ENCODE results near the gene UTP11.
"Not testable (repeated sequence)": the region's sequence is repeated elsewhere in the genome, so short reads cannot be mapped to it uniquely, and the experiment has no call there.

The UTP11 gene

GRCh38 chr1:38028105-38028591 is 15.6 kb downstream of the UTP11 start:
- no peak for DNase-seq

- no peak for DNase-seq
Measured at GRCh38 chr1:38028671-38029070, 16.1 kb downstream of the UTP11 start.

DNA sequence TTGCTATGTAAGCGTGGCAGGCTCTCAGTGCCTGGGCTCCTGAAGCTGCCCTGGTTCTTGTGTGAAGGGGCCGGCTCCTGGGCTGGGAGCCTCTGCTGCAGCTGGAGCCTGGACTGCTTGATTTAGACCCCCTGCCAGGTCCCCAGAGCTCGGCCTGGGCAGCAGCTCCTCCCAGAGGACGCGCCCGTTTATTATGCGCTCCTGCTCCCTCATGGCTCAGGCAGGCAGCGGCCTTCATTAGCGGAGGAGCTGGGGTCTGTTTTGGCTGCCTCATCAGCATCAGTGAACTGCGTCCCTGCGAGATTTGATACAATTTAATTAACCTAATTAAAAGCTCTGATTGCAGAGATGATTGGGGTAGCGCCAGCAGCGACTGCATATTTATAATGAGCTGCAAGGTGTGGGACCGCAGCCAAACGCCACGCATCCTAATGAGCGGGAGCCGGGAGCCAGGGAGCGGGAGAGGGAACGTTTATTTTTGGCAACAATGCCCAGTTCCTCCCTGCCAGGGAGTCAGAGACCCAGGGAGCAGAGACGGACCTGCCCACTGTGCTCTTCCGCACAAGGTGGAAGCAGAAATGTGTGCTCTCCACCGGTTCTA is 16.6 kb downstream of the UTP11 start:
- no peak for DNase-seq

- DNase-seq: peak; percentile 54
Measured at GRCh38 chr1:38029685-38030511, 17.4 kb downstream of the UTP11 start.

GRCh38 chr1:38030596-38031512 is 18.3 kb downstream of the UTP11 start:
- DNase-seq: no peak

GRCh38 chr1:38031513-38031866 is 19.0 kb downstream of the UTP11 start:
- peak; percentile 32 for DNase-seq

- not testable (repeated sequence) for DNase-seq
Measured at GRCh38 chr1:38032992-38033391, 20.5 kb downstream of the UTP11 start.

GRCh38 chr1:38034871-38035270 is 22.3 kb downstream of the UTP11 start:
- no peak for DNase-seq

DNA sequence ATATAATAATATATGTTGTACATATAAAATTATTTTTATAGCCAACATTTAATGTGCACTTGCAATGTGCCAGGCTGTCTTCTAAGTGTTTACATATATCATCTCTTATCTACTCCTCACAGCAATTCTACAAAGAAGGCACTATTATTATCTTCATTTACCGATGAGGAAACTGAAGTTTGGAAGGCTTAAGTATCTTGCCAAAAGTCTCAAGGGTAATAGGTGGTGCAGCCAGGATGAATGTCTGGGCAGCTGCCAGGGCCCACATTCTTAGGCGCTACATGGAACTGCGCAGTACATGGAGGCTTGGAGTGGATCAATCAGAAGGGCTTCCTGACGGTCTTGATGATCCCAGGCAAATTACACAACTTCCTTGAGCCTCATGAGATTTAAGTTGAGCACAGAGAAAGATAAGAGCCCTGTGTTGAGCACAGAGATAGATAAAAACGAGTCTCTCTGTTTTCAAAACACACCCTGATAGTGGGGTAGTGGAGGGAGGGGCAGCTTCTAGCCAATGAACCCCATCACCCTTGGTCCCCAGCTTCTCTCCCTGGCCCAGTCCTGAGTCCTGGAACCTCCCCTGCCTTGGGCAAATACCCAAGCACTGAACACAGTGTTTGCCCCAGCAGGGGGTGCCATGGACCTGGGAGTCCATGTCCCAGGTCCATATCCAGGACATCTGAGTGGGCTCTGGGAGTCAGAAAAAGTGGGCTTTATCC is 24.8 kb downstream of the UTP11 start:
- DNase-seq: peak; percentile 28

- DNase-seq: no peak
Measured at GRCh38 chr1:38038861-38039260, 26.3 kb downstream of the UTP11 start.

- DNase-seq: no peak
Measured at GRCh38 chr1:38039331-38040088, 27.0 kb downstream of the UTP11 start.

DNA sequence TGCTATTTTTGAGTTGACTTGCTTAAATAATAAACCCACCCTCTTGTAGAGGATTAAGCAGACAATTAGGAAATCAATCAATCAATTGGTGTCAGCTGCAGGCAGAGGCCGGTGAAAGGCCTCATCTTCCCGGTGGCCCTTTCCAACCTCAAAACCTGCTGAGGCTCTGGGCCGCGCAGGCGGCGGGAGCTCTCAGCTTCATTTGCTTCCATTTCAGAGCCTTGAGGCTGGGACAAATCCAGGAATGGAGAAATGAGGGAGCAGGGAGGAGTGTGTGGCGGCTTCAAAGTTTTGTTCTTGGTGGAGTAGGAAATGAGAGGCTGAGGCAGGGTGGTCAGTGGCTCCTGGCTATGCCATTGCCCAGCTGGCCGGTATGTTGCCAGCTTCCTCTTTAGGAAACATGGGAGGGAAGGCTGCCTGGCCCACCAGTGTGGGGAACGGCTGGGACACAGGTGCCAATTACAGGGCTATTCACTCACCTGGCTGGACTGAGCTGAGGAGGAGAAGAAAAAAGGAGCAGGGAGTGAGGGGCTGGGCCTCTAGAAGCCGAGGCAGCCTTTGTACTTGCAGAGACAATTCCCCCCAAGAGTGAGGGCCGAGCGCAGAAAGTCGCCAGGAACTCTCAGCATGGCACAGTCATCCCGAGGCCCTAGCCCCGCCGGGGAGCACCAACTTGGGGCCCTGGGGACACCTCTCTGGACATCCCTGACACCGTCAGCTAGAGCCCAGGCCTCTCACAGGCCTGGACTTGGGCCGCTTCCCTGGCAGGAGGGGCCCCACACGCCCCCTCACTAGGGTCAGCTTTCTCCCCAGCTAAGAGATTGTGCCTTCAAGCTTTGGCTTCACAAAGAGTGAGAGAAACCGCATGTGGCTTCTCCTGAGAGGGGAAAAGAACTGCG is 29.7 kb downstream of the UTP11 start:
- no peak for DNase-seq

DNA sequence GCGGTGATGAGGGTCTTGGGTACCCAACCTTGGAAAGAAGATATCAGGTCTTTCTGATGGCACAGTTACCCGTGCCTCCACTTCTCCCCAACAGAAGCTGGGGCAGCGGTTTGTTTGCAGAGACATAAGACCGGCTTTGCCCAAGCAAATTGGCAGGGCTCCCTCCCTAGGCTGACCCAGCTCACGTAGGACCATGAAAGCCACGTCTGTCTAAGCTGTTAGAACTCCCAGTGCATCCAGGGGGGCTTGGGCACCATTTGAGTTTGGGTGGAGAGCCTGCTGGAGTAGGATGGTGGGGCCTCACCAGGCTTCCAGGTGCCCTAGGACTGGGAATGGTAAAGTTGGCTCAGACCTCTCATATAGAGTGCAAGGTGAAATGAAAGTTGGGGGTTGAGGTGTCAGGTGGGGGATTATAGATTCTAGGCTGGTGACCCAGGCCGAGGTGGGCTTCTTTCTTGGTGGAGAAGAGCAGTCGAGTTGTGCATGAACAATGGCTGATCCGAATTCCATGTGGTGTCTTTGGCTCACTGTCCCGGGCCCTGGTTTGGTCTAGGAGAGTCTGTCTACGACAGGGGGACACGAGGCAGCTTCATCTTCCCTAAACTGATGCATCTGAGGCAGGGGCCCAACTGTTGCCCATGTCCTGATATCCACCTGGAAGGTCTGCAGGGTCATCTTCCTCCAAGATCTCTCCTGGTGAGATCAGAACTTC is 30.7 kb downstream of the UTP11 start:
- no peak for DNase-seq

GRCh38 chr1:38044221-38045215 is 32.0 kb downstream of the UTP11 start:
- no peak for DNase-seq

DNA sequence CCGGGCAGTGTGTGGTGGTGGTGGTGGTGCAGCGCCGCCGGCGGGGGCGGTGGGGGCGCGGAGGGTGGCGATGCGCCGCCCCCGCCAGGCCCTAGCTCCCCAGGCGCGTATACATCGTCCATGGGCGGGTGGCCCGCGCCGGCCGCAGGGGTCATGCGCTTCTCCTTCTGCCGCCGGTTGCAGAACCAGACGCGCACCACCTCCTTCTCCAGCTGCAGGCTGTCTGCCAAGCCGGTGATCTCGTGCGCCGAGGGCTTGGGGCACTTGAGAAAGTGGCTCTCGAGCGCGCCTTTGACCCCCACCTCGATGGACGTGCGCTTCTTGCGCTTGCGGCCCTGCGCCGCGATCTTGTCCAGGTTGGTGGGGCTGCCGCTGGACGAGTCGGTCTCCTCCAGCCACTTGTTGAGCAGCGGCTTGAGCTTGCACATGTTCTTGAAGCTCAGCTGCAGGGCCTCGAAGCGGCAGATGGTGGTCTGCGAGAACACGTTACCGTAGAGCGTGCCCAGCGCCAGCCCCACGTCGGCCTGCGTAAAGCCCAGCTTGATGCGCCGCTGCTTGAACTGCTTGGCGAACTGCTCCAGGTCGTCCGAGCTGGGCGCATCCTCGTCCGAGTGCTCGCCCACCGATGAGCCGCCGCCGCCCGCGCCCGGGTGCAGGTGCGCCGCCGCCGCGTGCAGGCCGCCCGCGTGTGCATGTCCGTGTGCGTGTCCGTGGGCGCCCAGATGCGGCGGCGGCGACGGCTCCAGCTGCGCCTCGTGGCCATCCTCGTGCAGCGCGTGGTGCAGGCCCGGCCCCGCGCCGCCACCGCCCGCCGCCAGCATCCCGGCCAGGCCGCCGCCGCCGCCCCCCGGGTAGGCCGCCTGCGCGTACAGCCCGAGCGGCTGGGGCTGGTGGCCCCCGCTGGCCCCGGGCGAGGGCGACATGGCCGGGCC is 33.1 kb downstream of the UTP11 start:
- peak; percentile 36 for DNase-seq

- no peak for DNase-seq
Measured at GRCh38 chr1:38046333-38046883, 33.9 kb downstream of the UTP11 start, which contains the start of gene POU3F1. Gene POU3F1 (minus strand): TSS chr1:38046793. CDS start chr1:38046743, 50 bp downstream.

Measured in suppressor macrophage treated with lipopolysaccharide for 4 hours (primary cell).